ENCODE results near the gene ZNF648.
"Not testable (repeated sequence)": the region's sequence is repeated elsewhere in the genome, so short reads cannot be mapped to it uniquely, and the experiment has no call there.

ZNF648 gene

DNA sequence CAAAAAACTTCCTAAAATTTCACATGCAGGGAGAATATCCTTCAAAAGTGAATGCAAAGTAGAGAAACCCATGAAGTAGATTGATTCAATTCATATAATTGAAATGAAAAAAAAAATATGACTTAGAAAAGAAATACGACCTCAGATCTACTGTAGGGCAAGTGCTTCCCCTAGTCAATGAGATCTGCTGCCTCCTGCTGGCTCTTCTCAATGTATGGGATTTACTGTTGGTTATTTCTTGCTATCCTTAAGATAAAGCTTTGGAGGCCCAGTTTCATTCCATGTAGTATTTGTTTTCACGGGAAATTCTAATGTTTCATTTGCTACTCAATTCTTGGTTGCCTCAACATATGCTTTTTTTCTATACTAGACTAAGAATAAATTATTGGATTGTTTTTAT is 46.2 kb downstream of the ZNF648 start:
- peak; percentile 6 for DNase-seq

- not testable (repeated sequence) for DNase-seq
These were observed 50.6 kb downstream of the ZNF648 start for GRCh38 chr1:182010800-182011370.

- DNase-seq: not testable (repeated sequence)
These were observed 56.1 kb downstream of the ZNF648 start for GRCh38 chr1:182005398-182005797.

- no peak for DNase-seq
These were observed 56.9 kb downstream of the ZNF648 start for GRCh38 chr1:182004601-182005000.
